ENCODE results near the gene GAS7.

The GAS7 gene

DNA sequence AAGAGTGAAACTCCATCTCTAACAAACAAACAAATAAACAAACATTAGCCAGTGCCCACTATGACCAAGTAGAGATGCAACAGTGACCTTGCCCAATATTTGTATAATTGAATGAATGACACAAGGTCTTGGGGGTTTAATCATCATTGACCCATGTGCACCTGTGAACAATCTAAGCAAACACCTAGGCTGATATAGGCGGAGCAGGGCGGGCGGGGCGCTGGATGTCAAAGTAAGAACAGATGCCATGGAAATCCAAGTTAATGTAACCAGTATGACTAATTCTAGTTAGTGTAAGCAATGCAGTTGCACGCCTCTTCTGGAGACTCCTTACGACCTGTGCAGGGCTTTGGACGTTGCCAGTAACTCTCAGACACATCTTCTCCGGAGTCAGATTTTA lies 310.9 kb downstream of the GAS7 start:
- DNase-seq (ENCODE audit: low spot score): no peak

DNA sequence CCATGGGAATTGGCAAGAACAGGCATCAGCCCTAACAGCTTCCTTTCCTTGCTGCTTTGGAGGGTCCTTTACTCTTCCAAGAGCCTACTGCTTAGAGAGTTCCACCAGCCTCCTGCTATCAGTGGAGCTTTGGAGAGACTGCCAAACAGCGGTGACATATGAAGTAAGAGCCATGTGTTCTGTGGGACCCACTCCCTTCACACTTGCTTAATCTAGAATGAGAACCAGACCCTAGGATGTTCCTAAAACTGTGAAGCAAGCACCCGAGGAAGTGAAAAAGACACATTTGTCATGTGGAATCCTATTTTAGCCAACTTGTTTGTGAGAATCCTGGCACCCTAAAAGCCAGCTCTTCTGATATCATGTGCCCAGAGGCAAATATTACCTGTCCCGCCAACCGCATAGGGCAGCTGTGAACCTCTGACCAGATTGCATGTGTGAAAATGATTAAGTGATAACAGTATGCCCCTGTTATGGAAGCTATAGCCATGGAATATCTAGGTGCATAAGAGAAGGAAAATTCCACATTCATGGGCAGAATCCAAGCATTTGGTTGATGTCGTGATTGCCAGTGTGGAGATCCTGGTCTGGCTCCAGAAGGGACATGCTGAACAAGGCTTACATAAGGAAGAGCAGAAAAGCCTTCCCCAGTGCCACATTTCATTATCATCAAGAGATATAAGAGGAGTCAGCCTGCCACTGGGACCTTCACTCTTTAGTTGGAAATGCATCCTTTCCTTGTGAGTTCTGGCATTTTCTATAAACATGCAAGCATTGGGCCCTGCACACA lies 312.1 kb downstream of the GAS7 start:
- DNase-seq (ENCODE audit: low spot score): no peak

DNA sequence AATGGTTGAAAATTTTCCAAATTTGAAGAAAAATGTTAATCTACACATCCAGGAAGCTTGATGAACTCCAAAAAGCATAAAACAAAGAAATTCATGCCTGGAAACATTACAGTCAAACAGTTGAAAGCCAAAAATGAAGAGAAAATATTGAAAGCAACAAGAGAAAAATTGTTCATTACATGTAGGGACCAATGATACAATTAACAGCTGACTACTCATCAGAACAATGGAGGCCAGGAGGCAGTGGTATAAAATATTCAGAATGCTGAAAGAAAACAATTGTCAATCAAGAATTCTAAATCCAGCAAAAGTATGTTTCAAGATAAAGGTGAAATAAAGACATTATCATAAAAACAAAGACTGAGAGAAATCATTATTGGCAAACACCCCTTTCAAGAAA lies 315.0 kb downstream of the GAS7 start:
- no peak for DNase-seq (ENCODE audit: low spot score)

DNA sequence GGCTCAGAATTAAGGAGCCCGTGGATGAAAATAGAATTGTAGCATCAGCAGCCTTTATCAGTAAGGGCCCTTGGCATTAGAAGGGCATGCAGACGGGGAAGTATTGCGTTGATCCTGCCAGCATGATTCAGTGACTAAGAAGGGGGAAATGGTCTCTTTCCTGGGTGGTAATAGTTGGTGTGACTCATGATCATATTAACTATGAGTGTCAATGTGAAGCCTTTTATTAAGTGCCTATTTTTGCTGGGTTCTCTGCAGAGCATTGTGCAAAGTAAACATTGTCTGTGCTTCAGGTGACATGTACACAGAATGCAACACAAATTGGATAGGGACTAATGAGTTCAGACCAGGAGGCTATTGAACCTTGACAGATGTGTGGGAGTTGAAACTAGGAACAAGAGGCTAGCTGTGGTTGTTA lies 317.8 kb downstream of the GAS7 start:
- DNase-seq (ENCODE audit: low spot score): no peak

DNA sequence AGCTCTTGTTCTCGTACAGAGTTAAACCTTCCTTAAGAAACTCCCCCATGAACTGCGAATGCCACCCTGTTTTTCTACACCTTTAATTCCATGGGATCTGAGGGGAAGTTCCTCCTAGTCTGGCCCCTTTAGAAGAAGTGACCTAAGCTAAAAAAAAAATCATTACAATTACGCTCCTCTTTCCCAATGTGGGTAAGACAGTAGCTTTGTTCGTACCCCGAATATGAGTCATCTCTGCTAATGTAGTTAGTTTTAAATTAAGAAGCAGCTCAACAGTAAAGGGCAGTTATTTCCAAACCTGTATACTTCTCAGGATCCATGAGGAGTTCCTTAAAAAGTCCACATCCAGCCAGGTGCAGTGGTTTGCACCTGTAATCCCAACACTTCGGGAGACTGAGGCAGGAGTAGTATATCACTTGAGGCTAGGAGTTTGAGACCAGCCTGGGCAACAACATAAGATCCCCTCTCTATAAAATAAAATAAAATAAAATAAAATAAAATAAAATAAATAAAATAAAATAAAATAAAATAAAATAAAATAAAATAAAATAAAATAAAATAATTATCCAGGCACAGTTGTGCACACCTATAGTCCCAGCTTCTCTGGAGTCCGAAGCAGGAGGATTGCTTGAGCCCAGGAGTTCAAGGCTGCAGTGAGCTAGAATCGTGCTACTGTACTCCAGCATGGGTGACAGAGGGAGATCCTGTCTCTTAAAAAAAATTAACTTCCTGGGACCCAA lies 319.4 kb downstream of the GAS7 start:
- no peak for DNase-seq (ENCODE audit: low spot score)

DNA sequence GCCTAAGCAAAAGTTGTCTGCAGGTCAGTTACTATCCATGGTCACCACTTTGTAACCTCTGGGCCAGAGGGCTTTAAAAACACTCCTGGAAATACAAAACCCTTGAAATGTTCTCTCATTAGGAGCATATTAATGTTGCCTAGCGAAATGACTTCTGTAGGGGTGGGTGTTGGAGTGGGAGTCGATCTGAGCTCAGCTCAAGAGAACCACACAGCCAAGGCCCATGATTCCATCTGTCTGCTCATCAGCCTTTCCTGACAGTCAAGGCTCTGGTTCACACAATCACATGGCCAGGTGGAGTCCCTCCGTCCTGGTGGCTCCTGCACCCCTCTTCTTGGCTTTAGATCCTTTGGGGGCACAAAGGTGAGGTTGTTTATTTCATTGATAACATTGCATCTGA lies 320.1 kb downstream of the GAS7 start:
- no peak for DNase-seq (ENCODE audit: low spot score)

DNA sequence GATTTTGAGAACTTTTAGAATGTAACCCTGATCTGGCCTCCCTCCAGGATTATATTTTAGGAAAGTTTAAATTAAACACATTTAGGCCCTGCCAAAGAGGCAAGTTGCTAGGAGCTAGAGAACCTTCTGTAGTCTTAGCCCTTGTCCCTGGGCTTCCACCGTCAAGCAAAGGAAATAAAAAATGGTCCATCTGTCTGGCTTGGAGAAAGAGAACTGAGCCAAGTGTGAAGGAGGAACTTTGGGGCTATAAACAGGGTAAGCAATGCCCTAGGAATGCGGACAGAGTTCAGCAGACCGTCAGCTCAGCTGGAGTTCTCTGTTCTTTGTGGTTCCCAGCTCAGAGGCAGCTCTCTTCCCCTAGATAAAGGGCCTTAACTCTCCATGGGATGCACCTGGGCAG lies 323.0 kb downstream of the GAS7 start:
- DNase-seq (ENCODE audit: low spot score): no peak

DNA sequence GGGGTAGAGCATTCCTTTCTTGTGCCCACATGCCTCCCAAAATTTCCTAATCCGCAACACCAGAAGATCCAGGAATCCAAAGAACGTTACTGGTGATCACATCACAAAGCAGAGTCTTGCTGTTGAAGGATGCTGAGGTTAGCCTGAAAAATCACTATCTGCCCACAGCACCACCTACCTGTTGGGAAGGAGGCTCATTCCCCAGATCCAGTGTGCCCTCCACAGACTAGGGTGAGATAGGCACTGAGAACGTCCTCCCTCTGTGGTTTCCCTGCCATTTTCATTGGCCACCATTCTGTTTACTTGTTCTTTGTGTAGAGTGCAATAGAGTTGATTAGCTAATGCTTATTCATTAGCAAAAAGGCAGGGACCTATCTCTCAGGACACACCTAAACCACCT lies 323.7 kb downstream of the GAS7 start:
- no peak for DNase-seq (ENCODE audit: low spot score)

DNA sequence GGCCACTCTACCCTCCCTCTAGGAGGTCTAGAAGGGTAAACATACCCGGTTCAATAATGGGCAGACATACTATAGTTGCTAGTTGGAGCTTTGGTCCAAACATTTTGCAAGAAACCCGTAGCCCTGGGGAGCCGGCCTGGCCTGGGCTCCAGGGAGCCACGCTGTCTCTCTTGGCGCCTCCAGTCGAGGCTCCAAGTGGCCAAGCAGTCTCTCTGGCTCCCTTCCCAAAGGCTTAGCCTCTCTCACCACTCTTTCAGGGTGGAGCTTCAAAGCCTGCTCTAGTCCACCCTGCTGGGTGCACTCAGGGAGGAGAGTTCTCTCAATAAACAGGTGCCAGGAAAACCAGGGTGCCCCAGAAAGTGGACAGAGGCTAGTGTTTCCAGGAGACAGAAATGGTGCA lies 325.6 kb downstream of the GAS7 start:
- DNase-seq (ENCODE audit: low spot score): no peak

DNA sequence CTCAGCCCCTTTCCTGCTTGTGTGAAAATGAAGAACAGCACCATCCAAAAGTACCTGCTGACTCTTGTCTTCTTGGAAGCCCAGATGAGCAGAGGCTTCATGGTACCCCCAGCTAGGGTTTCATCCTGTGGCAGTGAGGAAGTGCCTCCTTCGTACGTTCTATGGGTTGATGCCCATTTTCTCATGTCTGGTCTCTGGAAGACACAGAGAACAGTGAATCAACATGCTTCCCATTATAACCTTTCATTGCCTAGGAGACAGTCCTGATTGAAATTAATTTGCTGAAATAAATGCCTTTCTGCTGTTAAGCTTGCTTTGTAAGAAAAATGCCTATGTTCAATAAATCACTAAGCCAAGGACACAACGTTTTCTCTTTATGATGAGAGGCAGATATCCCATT lies 329.9 kb downstream of the GAS7 start:
- no peak for DNase-seq (ENCODE audit: low spot score)

DNA sequence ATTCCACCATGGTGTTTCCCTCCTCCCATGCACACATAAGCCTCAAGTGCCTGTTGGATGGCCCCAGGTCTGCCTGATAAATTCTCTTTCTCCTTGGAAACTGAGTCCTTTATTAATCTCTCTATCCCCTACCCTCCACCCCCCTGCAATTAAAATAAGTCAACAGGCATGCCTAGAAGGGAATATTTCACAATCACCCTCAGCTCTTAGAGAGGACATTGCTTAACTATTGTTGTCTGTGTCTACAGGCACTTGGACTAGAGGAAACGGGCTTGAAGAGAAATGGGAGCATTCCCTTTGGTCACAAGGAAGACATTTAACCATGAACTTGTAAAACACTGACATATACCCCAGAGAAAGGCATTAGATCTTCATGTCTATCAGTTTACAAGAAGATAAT lies 332.8 kb downstream of the GAS7 start:
- DNase-seq (ENCODE audit: low spot score): no peak

DNA sequence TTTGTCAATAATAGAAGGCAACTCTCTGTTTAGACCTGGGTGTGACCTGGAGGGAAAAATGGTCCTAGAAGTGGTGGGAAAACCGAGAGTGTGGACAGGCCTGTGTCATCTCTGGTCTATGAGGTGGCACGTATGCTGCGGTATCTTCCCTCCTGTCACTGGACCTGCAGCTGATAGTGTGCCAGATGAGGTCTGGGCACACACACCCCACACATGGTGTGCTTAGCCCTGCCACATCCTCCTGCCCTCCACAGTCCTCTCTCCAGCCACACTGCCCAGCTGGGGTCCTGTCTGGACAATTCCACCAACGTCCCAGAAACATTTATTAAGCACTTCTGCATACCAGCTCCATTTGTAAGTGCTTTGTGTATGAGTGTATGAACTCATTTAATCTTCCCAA lies 335.5 kb downstream of the GAS7 start:
- no peak for DNase-seq (ENCODE audit: low spot score)

DNA sequence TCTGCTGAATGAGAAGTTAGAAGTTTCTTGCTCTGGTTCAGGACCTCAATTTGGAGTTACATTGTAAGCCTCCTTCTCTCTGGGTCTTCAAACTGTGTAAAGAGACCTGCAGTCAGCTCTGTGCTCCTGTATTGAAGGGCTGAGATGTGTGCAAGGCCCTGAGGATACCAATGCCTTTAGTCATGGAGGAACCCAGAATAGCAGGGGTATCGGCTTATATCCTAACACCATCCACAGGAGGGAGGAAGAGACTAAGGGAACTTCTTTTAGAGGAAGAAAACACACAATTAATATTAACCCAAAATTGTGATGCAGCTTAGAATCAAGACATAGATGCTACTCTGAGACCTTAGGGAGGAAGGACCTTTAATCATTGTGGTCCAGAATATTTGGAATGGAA lies 336.2 kb downstream of the GAS7 start:
- no peak for DNase-seq (ENCODE audit: low spot score)

DNA sequence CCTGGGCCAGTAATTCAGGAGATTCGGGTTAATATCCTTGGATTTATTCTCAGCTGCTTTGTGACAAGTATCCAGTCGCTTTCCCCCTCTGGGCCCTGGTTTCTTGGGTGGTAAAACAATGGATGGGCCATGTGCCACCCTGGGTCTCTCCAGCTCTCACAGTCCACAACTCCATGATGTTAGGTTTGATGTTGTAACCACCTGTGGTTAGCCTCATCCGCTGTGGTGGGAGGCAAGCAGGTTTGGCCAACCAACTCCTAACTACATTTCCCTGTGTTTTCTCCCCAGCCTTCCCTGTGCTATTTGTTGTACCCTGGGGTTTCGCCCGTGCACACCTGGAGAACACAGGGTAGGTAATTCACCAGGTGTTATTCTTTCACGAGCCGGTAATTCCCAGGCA lies 337.6 kb downstream of the GAS7 start:
- no peak for DNase-seq (ENCODE audit: low spot score)

Measured in activated CD4-positive, alpha-beta T cell treated with anti-CD3 and anti-CD28 coated beads, Interleukin-2, Interleukin-4, amounts not matched to agents 100 ng/mL and 50 ng/mL, durations not matched to agents 16 hours and 8 hours (primary cell).